GM13976 (cell line): Measurements from ENCODE around the gene ASCC1.

Experiments
- DNase-seq: peaks from one replicate; pipeline ENCODE4 v3.0.0; 2012; ENCODE audit warnings: low spot score
- in situ Hi-C: fragments of 300-500 bp; cut with MboI; formaldehyde crosslinking; loops from one replicate; pipeline ENCODE4 v1.12.0; 2022; ENCODE audit warnings: low sequenced_read_pairs, mixed read lengths, inconsistent platforms; ENCODE audit not compliant: unreplicated experiment
- TF ChIP-seq, protein P1 (sequence below): IDR thresholded peaks from 2 replicates; pipeline ENCODE4 v1.5.1; 2012; ENCODE audit warnings: borderline replicate concordance, mild to moderate bottlenecking; ENCODE audit not compliant: insufficient read depth; ENCODE audit errors: extremely low read depth, missing control alignments, control extremely low read depth

ASCC1 gene

DNA sequence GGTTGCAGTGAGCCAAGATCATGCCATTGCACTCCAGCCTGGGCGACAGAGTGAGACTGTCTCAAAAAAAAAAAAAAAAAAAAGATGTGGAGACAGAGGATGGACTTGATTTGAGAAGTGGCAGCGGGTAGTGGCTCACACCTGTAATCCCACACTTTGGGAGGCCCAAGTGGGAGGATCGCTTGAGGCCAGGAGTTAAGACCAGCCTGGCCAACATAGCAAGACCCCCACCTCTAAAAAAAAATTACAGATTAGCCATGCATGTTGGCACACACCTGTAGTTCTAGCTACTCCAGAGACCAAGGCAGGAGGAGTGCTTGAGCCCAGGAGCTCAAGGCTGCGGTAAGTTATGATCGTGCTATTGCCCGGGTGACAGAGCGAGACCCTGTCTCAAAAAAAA, 24.3 kb upstream of the ASCC1 start:
- in situ Hi-C loops = no loop called here
- DNase-seq = no peak
- TF ChIP-seq, protein P1, sequence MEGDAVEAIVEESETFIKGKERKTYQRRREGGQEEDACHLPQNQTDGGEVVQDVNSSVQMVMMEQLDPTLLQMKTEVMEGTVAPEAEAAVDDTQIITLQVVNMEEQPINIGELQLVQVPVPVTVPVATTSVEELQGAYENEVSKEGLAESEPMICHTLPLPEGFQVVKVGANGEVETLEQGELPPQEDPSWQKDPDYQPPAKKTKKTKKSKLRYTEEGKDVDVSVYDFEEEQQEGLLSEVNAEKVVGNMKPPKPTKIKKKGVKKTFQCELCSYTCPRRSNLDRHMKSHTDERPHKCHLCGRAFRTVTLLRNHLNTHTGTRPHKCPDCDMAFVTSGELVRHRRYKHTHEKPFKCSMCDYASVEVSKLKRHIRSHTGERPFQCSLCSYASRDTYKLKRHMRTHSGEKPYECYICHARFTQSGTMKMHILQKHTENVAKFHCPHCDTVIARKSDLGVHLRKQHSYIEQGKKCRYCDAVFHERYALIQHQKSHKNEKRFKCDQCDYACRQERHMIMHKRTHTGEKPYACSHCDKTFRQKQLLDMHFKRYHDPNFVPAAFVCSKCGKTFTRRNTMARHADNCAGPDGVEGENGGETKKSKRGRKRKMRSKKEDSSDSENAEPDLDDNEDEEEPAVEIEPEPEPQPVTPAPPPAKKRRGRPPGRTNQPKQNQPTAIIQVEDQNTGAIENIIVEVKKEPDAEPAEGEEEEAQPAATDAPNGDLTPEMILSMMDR = no peak

DNA sequence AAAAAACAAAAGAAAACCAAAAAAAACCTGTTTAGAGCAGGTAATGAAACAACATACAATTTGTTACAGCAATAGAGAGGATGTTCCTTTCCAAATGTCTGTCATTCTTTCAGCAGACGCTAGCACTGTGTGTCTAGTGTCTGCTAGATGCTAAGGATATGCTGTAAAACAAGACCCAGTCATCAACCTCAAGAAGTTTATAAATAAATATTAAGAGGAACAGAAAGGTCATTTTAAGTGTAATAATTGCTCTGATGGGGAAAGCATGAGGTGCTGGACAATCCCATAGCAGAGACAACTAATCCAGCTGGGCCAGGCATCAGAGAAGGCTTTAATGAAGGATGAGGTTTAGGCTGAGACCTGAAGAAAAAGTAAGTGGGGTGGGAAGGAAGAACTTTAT, 23.3 kb upstream of the ASCC1 start:
- no peak for DNase-seq
- in situ Hi-C loops = no loop called here
- TF ChIP-seq, protein P1 = no peak

DNA sequence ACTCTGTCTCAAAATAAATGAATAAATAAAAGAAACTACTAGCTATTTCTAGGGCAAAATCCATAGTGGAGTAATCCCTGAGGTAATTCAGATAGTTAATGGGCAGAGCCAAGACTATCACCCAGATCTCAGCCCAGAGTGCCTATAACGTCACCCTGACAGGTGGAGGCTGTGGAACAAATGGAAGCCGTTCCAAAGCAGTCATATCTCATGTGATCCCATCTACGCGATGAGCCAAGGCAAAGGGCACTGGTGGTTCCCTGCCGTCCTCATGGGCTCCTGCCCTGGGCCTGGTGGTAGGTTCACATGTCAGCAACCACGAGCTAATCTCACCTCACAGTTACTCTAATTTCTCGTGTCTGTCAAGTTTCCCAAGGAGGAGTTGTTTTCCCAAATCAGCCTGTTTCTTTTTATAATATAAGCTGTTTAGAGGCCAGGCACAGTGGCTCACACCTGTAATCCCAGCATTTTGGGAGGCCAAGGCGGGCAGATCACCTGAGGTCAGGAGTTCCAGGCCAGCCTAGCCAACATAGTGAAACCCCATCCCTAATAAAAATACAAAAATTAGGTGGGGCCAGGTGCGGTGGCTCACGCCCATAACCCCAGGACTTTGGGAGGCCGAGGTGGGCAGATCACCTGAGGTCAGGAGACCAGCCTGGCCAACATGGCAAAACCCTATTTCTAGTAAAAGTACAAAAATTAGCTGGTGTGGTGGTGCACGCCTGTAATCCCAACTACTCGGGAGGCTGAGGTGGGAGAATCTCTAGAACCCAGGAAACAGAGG, 22.5 kb upstream of the ASCC1 start:
- DNase-seq = no peak
- TF ChIP-seq, protein P1 = no peak
- in situ Hi-C loops = no loop called here

DNA sequence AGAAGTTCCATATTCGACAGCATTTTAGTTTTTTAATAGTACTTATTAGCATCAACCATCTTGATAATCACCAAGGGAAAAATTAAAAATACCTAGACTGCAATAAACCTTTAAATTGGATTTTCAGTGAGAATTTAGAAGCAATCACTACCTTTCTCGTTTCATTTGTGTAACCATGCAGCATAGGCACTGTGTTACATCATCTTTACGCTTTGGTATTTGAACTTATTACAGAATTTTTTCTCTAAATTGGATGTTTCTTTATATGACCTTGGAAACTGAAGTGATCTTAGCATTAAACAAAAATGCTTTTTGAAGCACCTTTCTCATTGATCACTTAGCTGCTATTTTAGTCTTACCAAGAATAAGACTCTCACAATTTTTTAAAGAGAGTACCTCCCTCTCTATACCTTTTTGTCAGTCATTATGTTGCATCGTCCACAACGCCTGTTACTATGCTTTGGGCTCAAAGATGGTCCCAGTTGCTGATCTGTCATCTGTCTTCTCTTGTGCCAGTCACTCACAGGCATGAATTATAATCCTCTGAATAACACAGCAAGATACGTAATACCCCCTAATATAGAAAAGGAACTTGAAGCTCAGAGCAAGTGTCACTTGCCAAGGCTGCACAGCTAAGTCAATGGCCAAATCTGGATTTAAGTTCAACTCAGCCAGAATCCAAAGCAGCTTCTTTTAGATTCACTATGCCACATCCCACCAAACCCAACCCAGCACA, 19.6 kb upstream of the ASCC1 start:
- no peak for DNase-seq
- in situ Hi-C loops = no loop called here
- TF ChIP-seq, protein P1 = no peak

DNA sequence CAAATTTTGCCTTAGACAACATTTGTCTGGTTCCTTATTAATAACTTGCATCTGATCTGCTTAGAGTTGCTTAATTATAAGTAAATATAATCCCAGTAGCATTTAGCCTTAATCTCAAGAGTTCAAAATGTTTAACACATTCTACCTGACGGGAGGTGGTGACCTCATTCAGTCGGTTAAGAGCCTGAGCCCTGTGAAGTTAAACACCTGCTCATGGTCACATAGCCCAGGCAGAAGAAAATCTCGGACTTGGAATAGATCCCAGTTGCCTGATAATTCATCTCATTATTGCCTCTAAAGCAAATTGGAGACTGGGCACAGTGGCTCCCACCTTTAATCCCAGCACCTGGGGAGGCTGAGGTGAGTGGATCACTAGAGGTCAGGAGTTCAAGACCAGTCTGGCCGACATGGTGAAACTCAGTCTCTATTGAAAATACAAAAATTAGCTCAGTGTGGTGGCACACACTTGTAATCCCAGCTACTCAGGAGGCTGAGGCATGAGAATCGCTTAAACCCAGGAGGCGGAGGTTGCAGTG, 18.6 kb upstream of the ASCC1 start:
- DNase-seq = no peak
- in situ Hi-C loops = no loop called here
- TF ChIP-seq, protein P1 = no peak

DNA sequence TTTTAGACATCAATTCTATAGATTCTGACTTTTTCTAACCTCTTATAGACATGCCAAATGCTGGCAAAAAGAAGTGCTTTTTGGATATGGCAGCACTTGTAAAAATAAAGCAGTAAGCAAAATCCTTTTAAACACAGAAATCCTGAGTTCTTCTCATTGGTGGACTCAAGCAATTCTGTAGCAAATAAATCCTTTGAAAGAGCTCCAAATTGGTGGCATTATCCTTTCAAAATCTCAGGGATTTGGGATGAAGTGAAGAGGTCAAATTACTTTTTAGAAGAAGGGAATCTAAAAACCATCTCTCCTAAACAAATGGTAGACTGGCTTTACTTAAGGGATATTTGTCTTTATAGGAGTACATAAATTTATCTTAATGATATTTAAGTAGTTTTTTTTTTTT, 17.5 kb upstream of the ASCC1 start:
- TF ChIP-seq, protein P1 = no peak
- in situ Hi-C loops = no loop called here
- DNase-seq = no peak
